ENCODE data around the gene FANCF. TPM values are rescaled to one million over a fixed set of nuclear protein-coding genes. Genes with fewer than 3 reads are reported as not detected.

FANCF gene
- total RNA-seq, result 5.6 and 6.0 TPM in 2 replicates

GRCh38 chr11:22625448-22626287, at the start of gene FANCF:
Gene FANCF, minus strand, starts transcription at chr11:22625823. Its CDS starts 13 bp downstream, at chr11:22625810.

GRCh38 chr11:22666325-22666687, 40.7 kb upstream of the FANCF start, which contains the start of gene GAS2:
Gene GAS2, plus strand, starts transcription at chr11:22666611. Its CDS starts 8,259 bp downstream, at chr11:22674870.

Other genes starting within 250 kb of the FANCF start
- gene GAS2, start 40.8 kb upstream of the FANCF start, total RNA-seq, result 1.8 TPM in 1 of 2 replicates, not detected in the other
- 1.4 and 2.9 TPM in 2 replicates for gene SVIP, start 204.0 kb upstream of the FANCF start, total RNA-seq
- not detected in 2 replicates for gene CCDC179, start 234.7 kb upstream of the FANCF start, total RNA-seq

All from cardiac atrium fibroblast (primary cell).